ENCODE data around the gene SERPINB7. TPM values are rescaled to one million over a fixed set of nuclear protein-coding genes. Genes with fewer than 3 reads are reported as not detected.

SERPINB7 gene
- polyA plus RNA-seq, 1 donor (not counting 4 experiments of a cell fraction or from before 2014, with no cell fraction given): 408 TPM

- H3K4me2 ChIP-seq (ENCODE audit: control insufficient read depth, extremely low read depth, insufficient read depth, low read depth, low read length): no peak overlapping the region
- no peak overlapping the region for H3K9ac ChIP-seq (ENCODE audit: control insufficient read depth, extremely low read depth, insufficient read depth, low read length)
- peaks cover 6% of the 10 kb centered on the region for H3K4me1 ChIP-seq (ENCODE audit: control insufficient read depth, extremely low read depth, insufficient read depth, low read length)
- no peaks in the 10 kb centered on the region for H4K20me1 ChIP-seq (ENCODE audit: control insufficient read depth, extremely low read depth, insufficient read depth, low read length)
- FAIRE-seq (no peak), DNase-seq (ENCODE audit: low read depth, low spot score) (no peak)
- no peaks in the 10 kb centered on the region for H3K9me1 ChIP-seq (ENCODE audit: control insufficient read depth, extremely low read depth, insufficient read depth, low read length)
- dilution Hi-C loops (cut with MboI; ENCODE audit: extremely low pct_ligation_motif_present, low sequenced_read_pairs): no loop called here
- no peak overlapping the region for H3K4me3 ChIP-seq (ENCODE audit: control insufficient read depth in 2 of 3, extremely low read depth in 1 of 3, insufficient read depth in 2 of 3, low read depth in 1 of 3, low read length in 3 of 3)
- H3K27me3 ChIP-seq (ENCODE audit: control insufficient read depth, extremely low read depth, insufficient read depth, low read length): no peaks in the 10 kb centered on the region
- no peaks in the 10 kb centered on the region for H3K9me3 ChIP-seq (ENCODE audit: control insufficient read depth, low read depth, low read length)
- TF ChIP-seq CTCF (optimal IDR thresholded peaks at IDR 0.05 in 1 of 3, IDR thresholded peaks at IDR 0.05 in 1 of 3, conservative IDR thresholded peaks at IDR 0.05 in 1 of 3; ENCODE audit: extremely low read depth in 1 of 3, insufficient read depth in 2 of 3, low read length in 3 of 3) (no peak), EZH2 (IDR thresholded peaks at IDR 0.05; ENCODE audit: low read length) (no peak)
- H2AFZ ChIP-seq (ENCODE audit: control insufficient read depth, low read length): no peak overlapping the region
- H3K27ac ChIP-seq (ENCODE audit: control insufficient read depth, insufficient read depth, low read length): no peak overlapping the region
- no peaks in the 10 kb centered on the region for H3K36me3 ChIP-seq (ENCODE audit: control insufficient read depth in 2 of 2, extremely low read depth in 1 of 2, insufficient read depth in 2 of 2, low read length in 2 of 2)
- no peaks in the 10 kb centered on the region for H3K79me2 ChIP-seq (ENCODE audit: control insufficient read depth, insufficient read depth, low read length)
Observed at GRCh38 chr18:63819786-63820185, 44.6 kb downstream of the SERPINB7 start.

DNA sequence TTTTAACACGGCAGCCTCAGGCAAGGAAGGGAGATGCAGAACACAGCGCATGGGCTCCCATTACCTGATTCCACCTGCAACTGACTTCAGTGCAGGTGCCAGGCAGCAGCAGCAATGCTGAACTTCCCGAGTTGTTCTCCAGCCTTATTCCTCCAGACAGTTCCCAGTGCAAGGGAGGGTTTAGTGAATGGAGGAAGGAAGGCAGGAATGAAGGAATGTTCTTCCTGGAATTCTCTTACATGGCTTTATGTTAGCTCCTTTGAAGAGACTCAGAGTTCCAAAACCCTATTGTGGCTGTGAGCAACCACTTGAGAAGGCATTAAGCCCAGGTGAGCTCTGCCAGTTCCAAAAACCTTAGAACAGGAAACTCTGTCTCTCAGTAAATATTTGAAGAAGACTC lies 45.5 kb downstream of the SERPINB7 start:
- TF ChIP-seq CTCF (optimal IDR thresholded peaks at IDR 0.05 in 1 of 3, IDR thresholded peaks at IDR 0.05 in 1 of 3, conservative IDR thresholded peaks at IDR 0.05 in 1 of 3; ENCODE audit: extremely low read depth in 1 of 3, insufficient read depth in 2 of 3, low read length in 3 of 3): no peak
- TF ChIP-seq EZH2 (IDR thresholded peaks at IDR 0.05; ENCODE audit: low read length): no peak
- no peaks in the 10 kb centered on the region for H4K20me1 ChIP-seq (ENCODE audit: control insufficient read depth, extremely low read depth, insufficient read depth, low read length)
- H3K9me1 ChIP-seq (ENCODE audit: control insufficient read depth, extremely low read depth, insufficient read depth, low read length): no peaks in the 10 kb centered on the region
- dilution Hi-C loops (cut with MboI; ENCODE audit: extremely low pct_ligation_motif_present, low sequenced_read_pairs): no loop called here
- H3K4me2 ChIP-seq (ENCODE audit: control insufficient read depth, extremely low read depth, insufficient read depth, low read depth, low read length): no peak overlapping the region
- FAIRE-seq: no peak
- no peaks in the 10 kb centered on the region for H3K36me3 ChIP-seq (ENCODE audit: control insufficient read depth in 2 of 2, extremely low read depth in 1 of 2, insufficient read depth in 2 of 2, low read length in 2 of 2)
- peaks cover 6% of the 10 kb centered on the region for H3K4me1 ChIP-seq (ENCODE audit: control insufficient read depth, extremely low read depth, insufficient read depth, low read length)
- no peak overlapping the region for H2AFZ ChIP-seq (ENCODE audit: control insufficient read depth, low read length)
- no peaks in the 10 kb centered on the region for H3K79me2 ChIP-seq (ENCODE audit: control insufficient read depth, insufficient read depth, low read length)
- H3K9ac ChIP-seq (ENCODE audit: control insufficient read depth, extremely low read depth, insufficient read depth, low read length): no peak overlapping the region
- H3K4me3 ChIP-seq (ENCODE audit: control insufficient read depth in 2 of 3, extremely low read depth in 1 of 3, insufficient read depth in 2 of 3, low read depth in 1 of 3, low read length in 3 of 3): no peak overlapping the region
- H3K27ac ChIP-seq (ENCODE audit: control insufficient read depth, insufficient read depth, low read length): no peak overlapping the region
- H3K27me3 ChIP-seq (ENCODE audit: control insufficient read depth, extremely low read depth, insufficient read depth, low read length): no peaks in the 10 kb centered on the region
- no peak for DNase-seq (ENCODE audit: low read depth, low spot score)
- no peaks in the 10 kb centered on the region for H3K9me3 ChIP-seq (ENCODE audit: control insufficient read depth, low read depth, low read length)

All from keratinocyte (primary cell).